Common myeloid progenitor, CD34-positive (primary cell): ENCODE measurements around the gene CACNA2D3.

Experiments used
- CTCF ChIA-PET: fragments of 350-600 bp; sonication (Branson Sonifier 250); formaldehyde crosslinking; loops from one replicate; lab custom pipeline; 2021; ENCODE audit warnings: antibody characterized with exemption; lab: Charles Lee
- POLR2A ChIA-PET: fragments of 350-600 bp; sonication (Branson Sonifier 250); formaldehyde crosslinking; loops from one replicate; lab custom pipeline; 2021; ENCODE audit warnings: antibody characterized with exemption; lab: Charles Lee
- DNase-seq, 3 donors: peaks; one replicate each; pipeline versions ENCODE4 v3.0.0 to v3.0.0-alpha.2; 2013
- H3K27ac ChIP-seq, 2 experiments: 1 replicate in 1 of 2; 2 replicates in 1 of 2; pipeline ENCODE4 v1.7.0; 2013; ENCODE audit warnings: inconsistent platforms in 2 of 2, low read length in 2 of 2, mild to moderate bottlenecking in 2 of 2, low read depth in 1 of 2, moderate library complexity in 1 of 2; ENCODE audit not compliant: severe bottlenecking in 2 of 2, insufficient read depth in 1 of 2, poor library complexity in 1 of 2
- H3K27me3 ChIP-seq, 5 experiments: replicated peaks in 2 of 5; 1 replicate in 3 of 5; 2 replicates in 2 of 5; pipeline versions ENCODE4 v1.6.1 to v1.7.0; 2013; ENCODE audit warnings: low read length in 4 of 5, mild to moderate bottlenecking in 2 of 5, moderate library complexity in 2 of 5, inconsistent platforms in 1 of 5; ENCODE audit not compliant: insufficient read depth in 5 of 5, control insufficient read depth in 4 of 5
- H3K36me3 ChIP-seq, 4 experiments: 1 replicate in 2 of 4; 2 replicates in 2 of 4; pipeline versions ENCODE4 v1.6.1 to v1.7.0; 2013; ENCODE audit warnings: low read length in 3 of 4, control low read depth in 1 of 4, mild to moderate bottlenecking in 1 of 4; ENCODE audit not compliant: control insufficient read depth in 4 of 4, insufficient read depth in 4 of 4
- H3K4me1 ChIP-seq, 4 experiments: 1 replicate in 3 of 4; 2 replicates in 1 of 4; pipeline versions ENCODE4 v1.6.1 to v1.7.1; 2013; ENCODE audit warnings: low read length in 3 of 4, mild to moderate bottlenecking in 3 of 4, control low read depth in 1 of 4, inconsistent platforms in 1 of 4, moderate library complexity in 1 of 4; ENCODE audit not compliant: control insufficient read depth in 4 of 4, insufficient read depth in 4 of 4; ENCODE audit errors: control extremely low read depth in 1 of 4
- H3K4me3 ChIP-seq, 7 experiments: 1 replicate in 4 of 7; 2 replicates in 3 of 7; pipeline versions ENCODE4 v1.5.1 to v1.7.0; 2013; ENCODE audit warnings: mild to moderate bottlenecking in 7 of 7, low read length in 6 of 7, moderate library complexity in 6 of 7, inconsistent platforms in 2 of 7, low read depth in 2 of 7, control low read depth in 1 of 7; ENCODE audit not compliant: insufficient read depth in 4 of 7, control insufficient read depth in 1 of 7; ENCODE audit errors: extremely low read depth in 1 of 7
- H3K9me3 ChIP-seq, 5 experiments: 1 replicate in 4 of 5; 2 replicates in 1 of 5; pipeline versions ENCODE4 v1.6.1 to v1.7.1; 2013; ENCODE audit warnings: low read length in 4 of 5, mild to moderate bottlenecking in 2 of 5, inconsistent platforms in 1 of 5, low read depth in 1 of 5, moderate library complexity in 1 of 5; ENCODE audit not compliant: control insufficient read depth in 4 of 5, insufficient read depth in 2 of 5; ENCODE audit errors: control extremely low read depth in 1 of 5
- WGBS: methylation state at CpG from one replicate; pipeline ENCODE4 v1.1.5; 2013; ENCODE audit not compliant: insufficient coverage; 5-methylcytosine and 5-hydroxymethylcytosine counted together

CACNA2D3 gene

GRCh38 chr3:54915976-54916375 lies 793.6 kb downstream of the CACNA2D3 start:
- no peaks in the 10 kb centered on the region for H3K27me3 ChIP-seq
- POLR2A ChIA-PET = no interaction called here
- CTCF ChIA-PET = no interaction called here
- no peaks in the 10 kb centered on the region for H3K36me3 ChIP-seq
- no peak overlapping the region for H3K4me3 ChIP-seq
- 90% methylated on average over 7 of the region's 8 CpGs for WGBS
- peaks cover 0 to 7% (median 0%) of the 10 kb centered on the region in 5 experiments for H3K9me3 ChIP-seq
- no peaks in the 10 kb centered on the region for H3K4me1 ChIP-seq
- peak in 1 of 3 donors; percentile 1 for DNase-seq
- H3K27ac ChIP-seq = no peak overlapping the region

DNA sequence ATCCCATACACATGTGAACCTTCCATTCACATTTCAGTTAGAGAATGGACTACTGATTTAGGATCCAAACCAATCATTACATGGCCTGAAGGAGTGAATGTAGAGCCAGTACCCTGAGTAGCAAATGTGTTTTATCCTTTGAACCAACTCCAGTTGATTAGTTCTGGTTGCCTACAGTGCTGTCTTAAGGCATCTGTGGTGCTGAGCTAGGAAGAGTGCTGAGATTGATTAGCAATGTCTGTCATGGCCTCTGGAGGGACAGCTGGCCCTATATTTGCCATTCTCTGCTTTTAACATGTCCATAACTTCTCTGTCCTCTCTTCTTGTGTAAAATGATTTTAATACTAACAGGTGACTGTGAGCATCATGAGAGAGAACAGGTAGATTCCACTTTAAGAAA lies 794.4 kb downstream of the CACNA2D3 start:
- Histone ChIP-seq H3K9me3 (peaks cover 0 to 6% (median 0%) of the 10 kb centered on the region in 5 experiments), H3K4me3 (no peak overlapping the region), H3K27ac (no peak overlapping the region), H3K36me3 (no peaks in the 10 kb centered on the region), H3K4me1 (no peaks in the 10 kb centered on the region), H3K27me3 (no peaks in the 10 kb centered on the region)
- POLR2A ChIA-PET = no interaction called here
- CTCF ChIA-PET = no interaction called here
- no peak for DNase-seq

- Histone ChIP-seq H3K4me1 (no peaks in the 10 kb centered on the region), H3K4me3 (no peak overlapping the region), H3K27ac (no peak overlapping the region), H3K36me3 (no peaks in the 10 kb centered on the region), H3K9me3 (peaks cover 0 to 2% (median 0%) of the 10 kb centered on the region in 5 experiments), H3K27me3 (no peaks in the 10 kb centered on the region)
- ChIA-PET POLR2A (no interaction called here), CTCF (no interaction called here)
- 86% methylated on average over 1 of the region's 2 CpGs for WGBS
- no peak for DNase-seq
These were observed 794.8 kb downstream of the CACNA2D3 start for GRCh38 chr3:54917174-54917573.

DNA sequence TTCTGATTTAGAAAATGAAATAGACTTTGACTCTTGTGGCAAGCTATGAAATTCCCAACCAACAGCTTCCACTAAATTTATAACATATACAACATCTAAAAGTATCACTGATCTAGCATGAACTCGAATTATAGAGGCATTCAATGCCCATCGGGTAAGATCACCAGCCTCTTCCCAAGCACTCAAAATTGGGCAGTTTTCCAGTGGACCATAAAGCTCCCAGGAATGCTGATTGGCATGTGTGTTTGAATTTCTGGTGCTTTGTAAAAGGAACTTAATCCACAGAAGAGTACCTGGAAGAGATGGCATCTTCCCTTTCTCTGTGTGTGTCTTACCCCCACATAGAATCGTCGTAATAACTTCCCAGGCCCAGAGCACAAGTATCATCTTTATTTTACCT lies 795.5 kb downstream of the CACNA2D3 start:
- no peaks in the 10 kb centered on the region for H3K4me1 ChIP-seq
- H3K27me3 ChIP-seq = no peaks in the 10 kb centered on the region
- H3K27ac ChIP-seq = no peak overlapping the region
- WGBS = 100% methylated on average over 3 of the region's 4 CpGs
- H3K4me3 ChIP-seq = no peak overlapping the region
- CTCF ChIA-PET = no interaction called here
- no peaks in the 10 kb centered on the region for H3K36me3 ChIP-seq
- DNase-seq = no peak
- POLR2A ChIA-PET = no interaction called here
- H3K9me3 ChIP-seq = no peaks in the 10 kb centered on the region

DNA sequence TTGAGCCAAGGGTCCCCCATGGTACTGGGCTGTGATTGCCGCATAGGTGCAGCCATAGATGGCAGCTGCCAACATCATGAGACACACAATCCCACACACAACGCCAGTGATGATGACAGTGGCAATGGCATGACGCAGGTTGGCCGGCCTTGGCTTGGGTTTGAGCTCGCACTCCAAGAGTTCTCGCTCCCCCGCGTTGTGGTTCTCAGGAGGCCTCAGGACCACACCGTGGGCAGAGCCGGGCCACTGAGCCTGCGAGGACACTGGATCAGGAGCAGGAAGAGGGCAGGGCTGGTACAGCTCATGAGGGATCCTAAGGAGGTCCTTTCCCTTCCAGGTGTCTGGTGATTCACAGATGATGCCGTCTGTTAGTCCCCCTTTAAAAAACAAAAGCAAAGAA lies 796.2 kb downstream of the CACNA2D3 start:
- no peaks in the 10 kb centered on the region for H3K4me1 ChIP-seq
- no peak overlapping the region for H3K27ac ChIP-seq
- H3K4me3 ChIP-seq = no peak overlapping the region
- WGBS = 96% methylated on average over 9 of the region's 12 CpGs
- no peaks in the 10 kb centered on the region for H3K9me3 ChIP-seq
- CTCF ChIA-PET = no interaction called here
- POLR2A ChIA-PET = no interaction called here
- no peaks in the 10 kb centered on the region for H3K36me3 ChIP-seq
- H3K27me3 ChIP-seq = no peaks in the 10 kb centered on the region
- no peak for DNase-seq

- no peak for DNase-seq
- WGBS = 96% methylated on average over 13 of the region's 14 CpGs
- no peak within 1 kb of the TSS for H3K27ac ChIP-seq
- no peak within 1 kb of the TSS for H3K4me3 ChIP-seq
- H3K27me3 ChIP-seq = no peaks in the 10 kb centered on the region
- H3K4me1 ChIP-seq = peaks cover 0 to 2% (median 0%) of the 10 kb centered on the region in 4 experiments
- H3K9me3 ChIP-seq = peaks cover 0 to 1% (median 0%) of the 10 kb centered on the region in 5 experiments
- CTCF ChIA-PET = no interaction called here
- POLR2A ChIA-PET = no interaction called here
- no peaks in the 10 kb centered on the region for H3K36me3 ChIP-seq
These were observed 805.9 kb downstream of the CACNA2D3 start, which contains the start of gene LRTM1 for GRCh38 chr3:54928046-54928770. TSS of gene LRTM1 (minus strand) at chr3:54928059. CDS start at chr3:54927911, 148 bp downstream.

DNA sequence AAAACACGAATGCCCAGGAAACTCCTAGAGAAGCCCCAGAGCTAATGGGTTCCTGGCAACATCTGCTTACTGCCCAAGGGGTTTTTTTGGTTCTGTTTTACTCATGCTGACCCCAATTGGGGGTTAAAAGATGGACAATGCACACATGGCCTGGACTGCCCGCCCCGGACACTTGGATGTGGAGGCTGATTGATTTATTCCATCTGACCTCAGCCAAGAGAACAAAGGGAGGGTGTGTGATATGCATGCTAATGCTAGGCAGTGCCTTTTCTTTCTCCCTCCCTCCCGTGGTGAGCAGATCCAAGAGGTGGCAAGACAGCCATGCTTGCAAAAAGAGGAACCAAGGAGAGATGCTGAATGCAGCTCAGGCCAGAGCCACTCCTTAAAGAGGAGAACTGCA lies 808.8 kb downstream of the CACNA2D3 start:
- H3K36me3 ChIP-seq = no peaks in the 10 kb centered on the region
- no peak overlapping the region for H3K27ac ChIP-seq
- H3K4me1 ChIP-seq = peaks cover 0 to 2% (median 0%) of the 10 kb centered on the region in 4 experiments
- DNase-seq = peak in 1 of 3 donors; percentile 4
- ChIA-PET CTCF (interaction anchor here (1.4 kb wide), 1 partner anchor 9 kb away, joined by 3 read pairs; no protein-coding TSS in a partner anchor), POLR2A (no interaction called here)
- 100% methylated on average over 1 of the region's 4 CpGs for WGBS
- no peak overlapping the region for H3K4me3 ChIP-seq
- no peaks in the 10 kb centered on the region for H3K27me3 ChIP-seq
- H3K9me3 ChIP-seq = no peaks in the 10 kb centered on the region
